HCT116 (cell line): ENCODE measurements around the gene ZFAND5. TPM values are rescaled to one million over a fixed set of nuclear protein-coding genes. Genes with fewer than 3 reads are reported as not detected.

ENCODE experiments used
- ATAC-seq: fragments of 200-7000 bp; cut with Tn5 transposase; 2 replicates; pipeline ENCODE4 v1.9.1; 2020; ENCODE audit warnings: mild to moderate bottlenecking, moderate library complexity
- BruUV-seq: library from RNA; stranded (reverse); fragments of 400-500 nt; replicated peaks from 2 replicates; lab custom pipeline; 2021; lab: Mats Ljungman, UMichigan
- CTCF ChIA-PET: fragments of 300-600 bp; sonication (Branson Sonifier 250); formaldehyde crosslinking; loops from one replicate; lab custom pipeline; 2021; ENCODE audit warnings: antibody characterized with exemption; lab: Charles Lee
- POLR2A ChIA-PET: fragments of 300-600, 350-600 bp; sonication (Branson Sonifier 250); formaldehyde crosslinking; loops from one replicate; lab custom pipeline; 2021; ENCODE audit warnings: antibody characterized with exemption; lab: Charles Lee
- RAD21 ChIA-PET, 2 experiments: fragments of 300-600 bp; sonication (Branson Sonifier 250); formaldehyde crosslinking; loops; one replicate each; lab custom pipeline; 2023; ENCODE audit warnings: low total read pairs in 2 of 2; ENCODE audit not compliant: uncharacterized antibody in 2 of 2, unreplicated experiment in 2 of 2, low non-redundant PET in 1 of 2; lab: Charles Lee
- DNase-seq: peaks from one replicate; pipeline ENCODE4 v3.0.0-alpha.2; 2010; ENCODE audit warnings: low read depth, low spot score
- H2AFZ ChIP-seq: fragments of 200-600 bp; shearing (Covaris generic), sonication (generic); 2 replicates; pipeline ENCODE4 v1.6.1; 2017; ENCODE audit warnings: low read depth, mixed run types, mixed read lengths, antibody characterized with exemption, low read length; ENCODE audit not compliant: poor library complexity, severe bottlenecking
- H3K27ac ChIP-seq: 2 replicates; pipeline ENCODE4 v1.5.1; 2012; ENCODE audit warnings: low read depth, low read length
- H3K27me3 ChIP-seq: fragments of 200-600 bp; sonication (generic); 2 replicates; pipeline ENCODE4 v1.6.1; 2016; ENCODE audit warnings: mixed run types, low read length, mixed read lengths; ENCODE audit not compliant: insufficient read depth
- H3K36me3 ChIP-seq, 2 experiments: fragments of 200-500 bp in 1 of 2; fragments of 200-600 bp in 1 of 2; sonication (Bioruptor generic) in 1 of 2; sonication (generic) in 1 of 2; 2 replicates each; pipeline versions ENCODE4 v1.5.1 to v1.6.1; 2014 to 2016; ENCODE audit warnings: low read length in 2 of 2, inconsistent platforms in 1 of 2, mixed read lengths in 1 of 2, mixed run types in 1 of 2; ENCODE audit not compliant: insufficient read depth in 2 of 2, control insufficient read depth in 1 of 2
- H3K4me1 ChIP-seq, 2 experiments: fragments of 200-600 bp in 1 of 2; sonication (generic) in 1 of 2; 2 replicates each; pipeline versions ENCODE4 v1.5.1 to v1.6.1; 2012 to 2017; ENCODE audit warnings: low read length in 2 of 2, inconsistent platforms in 1 of 2, mild to moderate bottlenecking in 1 of 2, mixed read lengths in 1 of 2, mixed run types in 1 of 2, moderate library complexity in 1 of 2; ENCODE audit not compliant: insufficient read depth in 2 of 2, control insufficient read depth in 1 of 2
- H3K4me2 ChIP-seq: fragments of 200-600 bp; sonication (generic); 2 replicates; pipeline ENCODE4 v1.6.1; 2017; ENCODE audit warnings: mixed run types, low read length, mixed read lengths
- H3K4me3 ChIP-seq, 2 experiments: fragments of 200-600 bp in 1 of 2; sonication (generic) in 1 of 2; replicated peaks in 1 of 2; 2 replicates each; pipeline ENCODE4 v1.5.1; 2011 to 2016; ENCODE audit warnings: low read length in 2 of 2, control low read depth in 1 of 2, low read depth in 1 of 2, mild to moderate bottlenecking in 1 of 2, mixed read lengths in 1 of 2, mixed run types in 1 of 2
- H3K79me2 ChIP-seq: fragments of 200-600 bp; sonication (generic); 2 replicates; pipeline ENCODE4 v1.6.1; 2017; ENCODE audit warnings: mild to moderate bottlenecking, mixed run types, low read length, moderate library complexity, mixed read lengths; ENCODE audit not compliant: insufficient read depth
- H3K9ac ChIP-seq: fragments of 200-600 bp; sonication (generic); 2 replicates; pipeline ENCODE4 v1.6.1; 2016; ENCODE audit warnings: low read length, mixed read lengths
- H3K9me2 ChIP-seq: fragments of 200-600 bp; sonication (generic), shearing (Covaris generic); 2 replicates; pipeline ENCODE4 v1.6.1; 2017; ENCODE audit warnings: mixed run types, mild to moderate bottlenecking, moderate library complexity; ENCODE audit not compliant: insufficient read depth
- H3K9me3 ChIP-seq, 2 experiments: fragments of 200-500 bp in 1 of 2; fragments of 200-600 bp in 1 of 2; sonication (Bioruptor generic) in 1 of 2; sonication (generic) in 1 of 2; 2 replicates each; pipeline ENCODE4 v1.6.1; 2014 to 2017; ENCODE audit warnings: low read length in 2 of 2, mixed read lengths in 2 of 2, inconsistent platforms in 1 of 2, low read depth in 1 of 2, mild to moderate bottlenecking in 1 of 2, mixed run types in 1 of 2, moderate library complexity in 1 of 2; ENCODE audit not compliant: control insufficient read depth in 1 of 2, insufficient read depth in 1 of 2
- H4K20me1 ChIP-seq: fragments of 200-600 bp; sonication (generic), shearing (Covaris generic); 2 replicates; pipeline ENCODE4 v1.6.1; 2017; ENCODE audit warnings: mixed run types, mild to moderate bottlenecking, moderate library complexity; ENCODE audit not compliant: insufficient read depth
- CBX3 ChIP-seq: IDR thresholded peaks from 2 replicates; pipeline ENCODE4 v1.6.1; 2012; ENCODE audit warnings: low read depth
- CTCF ChIP-seq, 3 experiments: fragments of 200-600 bp in 1 of 3; sonication (generic) in 1 of 3; IDR thresholded peaks in 2 of 3; conservative IDR thresholded peaks in 1 of 3; 2 replicates each; pipeline ENCODE4 v1.5.1; 2012 to 2017; ENCODE audit warnings: low read depth in 2 of 3, low read length in 2 of 3, antibody characterized with exemption in 1 of 3, borderline replicate concordance in 1 of 3, control low read depth in 1 of 3, mild to moderate bottlenecking in 1 of 3, mixed read lengths in 1 of 3, mixed run types in 1 of 3, moderate library complexity in 1 of 3; ENCODE audit not compliant: insufficient read depth in 1 of 3
- EGR1 ChIP-seq: IDR thresholded peaks from 2 replicates; pipeline ENCODE4 v1.6.1; 2012; ENCODE audit warnings: low read depth
- ELF1 ChIP-seq: IDR thresholded peaks from 2 replicates; pipeline ENCODE4 v1.6.1; 2012; ENCODE audit warnings: low read depth, borderline replicate concordance
- EZH2 ChIP-seq: fragments of 200-600 bp; sonication (generic); IDR thresholded peaks from 2 replicates; pipeline ENCODE4 v1.6.1; 2017; ENCODE audit warnings: antibody characterized with exemption, mixed run types
- EZH2phosphoT487 ChIP-seq: fragments of 200-600 bp; IDR thresholded peaks from 2 replicates; pipeline ENCODE4 v1.6.1; 2018; ENCODE audit warnings: antibody characterized with exemption, borderline replicate concordance
- FOSL1 ChIP-seq: IDR thresholded peaks from 2 replicates; pipeline ENCODE4 v1.6.1; 2012; ENCODE audit warnings: low read depth
- JUND ChIP-seq: IDR thresholded peaks from 2 replicates; pipeline ENCODE4 v1.6.1; 2012
- POLR2A ChIP-seq: IDR thresholded peaks from 2 replicates; pipeline ENCODE4 v1.7.0; 2011; ENCODE audit warnings: borderline replicate concordance; ENCODE audit not compliant: insufficient read depth, insufficient read length; ENCODE audit errors: extremely low read depth
- POLR2AphosphoS5 ChIP-seq: IDR thresholded peaks from 2 replicates; pipeline ENCODE4 v1.6.1; 2011; ENCODE audit warnings: mild to moderate bottlenecking, low read depth, low read length, moderate library complexity
- RAD21 ChIP-seq: IDR thresholded peaks from 2 replicates; pipeline ENCODE4 v1.6.1; 2012; ENCODE audit warnings: low read depth, mild to moderate bottlenecking
- REST ChIP-seq: IDR thresholded peaks from 2 replicates; pipeline ENCODE4 v1.6.1; 2012; ENCODE audit warnings: low read depth
- SIN3A ChIP-seq: IDR thresholded peaks from 2 replicates; pipeline ENCODE4 v1.6.1; 2012; ENCODE audit warnings: low read depth
- SRF ChIP-seq: IDR thresholded peaks from 2 replicates; pipeline ENCODE4 v1.6.1; 2012; ENCODE audit warnings: low read depth
- YY1 ChIP-seq: IDR thresholded peaks from 2 replicates; pipeline ENCODE4 v1.6.1; 2011; ENCODE audit warnings: low read length, low read depth, moderate library complexity, mild to moderate bottlenecking; ENCODE audit not compliant: insufficient replicate concordance; ENCODE audit errors: extremely low read depth
- ZFX ChIP-seq: fragments of 450-650 bp; IDR thresholded peaks from 2 replicates; pipeline ENCODE4 v1.6.1; 2017
- ZNF274 ChIP-seq: fragments of 200-500 bp; sonication (Bioruptor generic); IDR thresholded peaks from 2 replicates; pipeline ENCODE4 v1.6.1; 2014; ENCODE audit warnings: mild to moderate bottlenecking, low read depth, low read length, inconsistent platforms
- intact Hi-C: fragments of 100-400 bp; cut with micrococcal nuclease; formaldehyde crosslinking; loops from 2 replicates; pipeline ENCODE4 v1.10.0; 2022
- total RNA-seq: library from RNA; stranded (reverse); gene quantifications from one replicate; pipeline ENCODE4 v1.2.1, GENCODE V29; 2021; ENCODE audit not compliant: unreplicated experiment
- TF ChIP-seq, protein P1 (sequence below): IDR thresholded peaks from 2 replicates; pipeline ENCODE4 v1.6.1; 2012
- TF ChIP-seq, protein P2 (sequence below): IDR thresholded peaks from 2 replicates; pipeline ENCODE4 v1.6.1; 2011; ENCODE audit warnings: mild to moderate bottlenecking, low read length, moderate library complexity; ENCODE audit not compliant: insufficient replicate concordance; ENCODE audit errors: extremely low read depth
- TF ChIP-seq, protein P3 (sequence below): IDR thresholded peaks from 2 replicates; pipeline ENCODE4 v1.6.1; 2012

ZFAND5 gene
- total RNA-seq, 1 experiment from 2014 or later, result 128 TPM

DNA sequence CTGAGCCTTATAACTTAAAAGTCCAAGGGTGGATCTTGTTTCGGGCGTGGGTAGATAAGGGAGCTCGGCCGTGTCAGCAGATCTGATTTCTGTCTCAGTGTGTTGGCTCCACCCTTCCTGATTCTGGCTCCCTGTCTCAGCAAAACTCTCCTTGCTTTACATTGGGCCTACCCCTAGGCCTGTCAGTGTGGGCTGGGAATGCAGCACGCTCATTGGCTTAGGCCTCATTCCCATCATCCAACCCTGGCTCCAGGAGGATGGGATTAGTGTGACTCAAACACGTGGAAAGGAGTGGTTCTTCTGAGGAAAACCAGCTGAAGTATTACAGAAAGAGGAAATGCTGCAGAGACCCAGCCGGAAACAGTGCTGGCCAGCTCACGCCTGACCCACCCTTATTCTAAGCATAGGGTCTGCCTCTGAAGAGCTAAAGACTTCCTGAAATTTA, 59.9 kb downstream of the ZFAND5 start:
- H4K20me1 ChIP-seq, result no peaks in the 10 kb centered on the region
- no TSS peak for BruUV-seq
- H3K79me2 ChIP-seq, result no peaks in the 10 kb centered on the region
- peaks cover 4 to 29% of the 10 kb centered on the region in 2 experiments for H3K4me1 ChIP-seq
- H3K9me3 ChIP-seq, result no peaks in the 10 kb centered on the region
- peak overlapping the region; percentile 49 to 54 for H3K4me3 ChIP-seq
- no peaks in the 10 kb centered on the region for H3K36me3 ChIP-seq
- no peak overlapping the region; the same call in 1 of the 2 replicates for H3K27ac ChIP-seq
- H3K9ac ChIP-seq, result peak overlapping the region; percentile 54
- ATAC-seq (peak; percentile 100), DNase-seq (peak; percentile 95)
- intact Hi-C loops, result no loop called here
- peak overlapping the region; percentile 74 for H3K4me2 ChIP-seq
- H3K9me2 ChIP-seq, result no peaks in the 10 kb centered on the region
- ChIA-PET CTCF (interaction anchor here (1.1 kb wide), 1 partner anchor 10 kb away, joined by 5 read pairs; no protein-coding TSS in a partner anchor), POLR2A (interaction anchor here (0.7 to 1.6 kb wide), 9 partner anchors 10 to 284 kb away, joined by 3 to 15 read pairs (median 3); partner anchors contain the start of gene ZFAND5), RAD21 (no interaction called here)
- H3K27me3 ChIP-seq, result no peaks in the 10 kb centered on the region
- H2AFZ ChIP-seq, result peak overlapping the region; percentile 64
- TF ChIP-seq RAD21, result no peak
- no peak for TF ChIP-seq SRF
- no peak for TF ChIP-seq YY1
- TF ChIP-seq POLR2A, result peak; percentile 6
- TF ChIP-seq, protein P1, sequence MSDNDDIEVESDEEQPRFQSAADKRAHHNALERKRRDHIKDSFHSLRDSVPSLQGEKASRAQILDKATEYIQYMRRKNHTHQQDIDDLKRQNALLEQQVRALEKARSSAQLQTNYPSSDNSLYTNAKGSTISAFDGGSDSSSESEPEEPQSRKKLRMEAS, result peak; percentile 51; the same call in 1 of the 2 replicates
- no peak for TF ChIP-seq EZH2
- peak; percentile 66; the same call in 1 of the 2 replicates for TF ChIP-seq SIN3A
- TF ChIP-seq ELF1, result peak; percentile 30; the same call in 1 of the 2 replicates
- TF ChIP-seq, protein P2, sequence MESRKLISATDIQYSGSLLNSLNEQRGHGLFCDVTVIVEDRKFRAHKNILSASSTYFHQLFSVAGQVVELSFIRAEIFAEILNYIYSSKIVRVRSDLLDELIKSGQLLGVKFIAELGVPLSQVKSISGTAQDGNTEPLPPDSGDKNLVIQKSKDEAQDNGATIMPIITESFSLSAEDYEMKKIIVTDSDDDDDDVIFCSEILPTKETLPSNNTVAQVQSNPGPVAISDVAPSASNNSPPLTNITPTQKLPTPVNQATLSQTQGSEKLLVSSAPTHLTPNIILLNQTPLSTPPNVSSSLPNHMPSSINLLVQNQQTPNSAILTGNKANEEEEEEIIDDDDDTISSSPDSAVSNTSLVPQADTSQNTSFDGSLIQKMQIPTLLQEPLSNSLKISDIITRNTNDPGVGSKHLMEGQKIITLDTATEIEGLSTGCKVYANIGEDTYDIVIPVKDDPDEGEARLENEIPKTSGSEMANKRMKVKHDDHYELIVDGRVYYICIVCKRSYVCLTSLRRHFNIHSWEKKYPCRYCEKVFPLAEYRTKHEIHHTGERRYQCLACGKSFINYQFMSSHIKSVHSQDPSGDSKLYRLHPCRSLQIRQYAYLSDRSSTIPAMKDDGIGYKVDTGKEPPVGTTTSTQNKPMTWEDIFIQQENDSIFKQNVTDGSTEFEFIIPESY, result no peak
- peak; percentile 73 for TF ChIP-seq CBX3
- TF ChIP-seq EGR1, result 0 out of 2 replicates have a peak, but pooled peaks have one; percentile 11
- no peak for TF ChIP-seq ZNF274
- no peak for TF ChIP-seq EZH2phosphoT487
- TF ChIP-seq, protein P3, sequence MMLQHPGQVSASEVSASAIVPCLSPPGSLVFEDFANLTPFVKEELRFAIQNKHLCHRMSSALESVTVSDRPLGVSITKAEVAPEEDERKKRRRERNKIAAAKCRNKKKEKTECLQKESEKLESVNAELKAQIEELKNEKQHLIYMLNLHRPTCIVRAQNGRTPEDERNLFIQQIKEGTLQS, result no peak
- TF ChIP-seq REST, result no peak
- TF ChIP-seq FOSL1, result no peak
- no peak for TF ChIP-seq ZFX
- TF ChIP-seq CTCF (IDR thresholded peaks at IDR 0.05 in 2 of 3, conservative IDR thresholded peaks at IDR 0.05 in 1 of 3; ENCODE audit: borderline replicate concordance in 1 of 3, insufficient read depth in 1 of 3, low read depth in 2 of 3, low read length in 2 of 3), result no peak
- TF ChIP-seq POLR2AphosphoS5, result peak; percentile 90
- TF ChIP-seq JUND, result no peak
